ENCODE results near the gene CDK12.
"Not testable (repeated sequence)": the region's sequence is repeated elsewhere in the genome, so short reads cannot be mapped to it uniquely, and the experiment has no call there.

Gene CDK12

DNA sequence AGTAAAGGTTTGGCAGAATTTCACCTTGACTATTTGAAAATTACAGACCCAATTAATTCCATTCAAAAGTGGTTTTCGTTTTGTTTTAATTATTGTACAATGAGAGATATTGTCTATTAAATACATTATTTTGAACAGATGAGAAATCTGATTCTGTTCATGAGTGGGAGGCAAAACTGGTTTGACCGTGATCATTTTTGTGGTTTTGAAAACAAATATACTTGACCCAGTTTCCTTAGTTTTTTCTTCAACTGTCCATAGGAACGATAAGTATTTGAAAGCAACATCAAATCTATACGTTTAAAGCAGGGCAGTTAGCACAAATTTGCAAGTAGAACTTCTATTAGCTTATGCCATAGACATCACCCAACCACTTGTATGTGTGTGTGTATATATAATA, 72.6 kb downstream of the CDK12 start:
- Histone ChIP-seq H3K4me1 (ENCODE audit: control insufficient read depth, insufficient read depth, low read length) (no peaks in the 10 kb centered on the region), H3K36me3 (ENCODE audit: control insufficient read depth, insufficient read depth, low read length) (peaks cover 40% of the 10 kb centered on the region)

DNA sequence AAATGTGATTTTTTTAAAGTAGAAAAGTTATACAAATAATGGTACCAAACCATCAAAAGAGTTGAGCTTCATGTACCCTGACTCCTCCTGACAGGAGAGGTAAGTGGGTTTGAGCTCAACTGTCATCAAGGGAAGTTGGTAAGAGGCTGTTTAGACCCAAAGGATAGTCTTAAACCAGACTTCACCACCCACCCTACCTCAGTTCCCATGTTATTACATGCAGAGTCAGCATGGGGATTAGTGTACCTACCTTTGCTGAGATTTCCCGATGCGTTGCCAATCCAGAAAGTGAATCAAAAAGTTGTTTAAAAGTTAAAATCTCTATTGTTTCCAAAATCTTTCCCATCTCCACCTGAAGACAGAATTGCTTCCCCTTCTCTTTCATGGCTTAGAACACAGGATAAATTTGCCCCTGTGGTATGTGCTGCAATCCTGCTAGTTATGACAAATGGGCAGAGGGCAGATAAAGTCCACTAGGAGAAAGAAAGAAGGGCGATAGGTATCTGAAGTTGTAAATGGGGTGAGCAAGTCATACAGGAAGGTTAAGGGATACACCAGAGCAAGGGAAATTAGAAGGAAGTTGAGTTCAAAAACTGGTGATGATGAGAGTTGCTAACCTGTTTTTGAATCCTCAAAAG, 73.6 kb downstream of the CDK12 start:
- Histone ChIP-seq H3K27me3 (ENCODE audit: control insufficient read depth, insufficient read depth, low read length) (no peaks in the 10 kb centered on the region), H3K27ac (ENCODE audit: low read depth, low read length) (no peak overlapping the region), H3K9me3 (ENCODE audit: control insufficient read depth, insufficient read depth, low read length) (no peaks in the 10 kb centered on the region)

More for the DNA sequence above, 72.6 kb downstream of the CDK12 start:
- H3K9ac ChIP-seq (ENCODE audit: low read depth, low read length): no peak overlapping the region
- no peak overlapping the region for H3K27ac ChIP-seq (ENCODE audit: low read depth, low read length)
- H3K4me3 ChIP-seq (ENCODE audit: low read depth, low read length): no peak overlapping the region
- no peaks in the 10 kb centered on the region for H3K27me3 ChIP-seq (ENCODE audit: control insufficient read depth, insufficient read depth, low read length)
- no peaks in the 10 kb centered on the region for H3K9me3 ChIP-seq (ENCODE audit: control insufficient read depth, insufficient read depth, low read length)

DNA sequence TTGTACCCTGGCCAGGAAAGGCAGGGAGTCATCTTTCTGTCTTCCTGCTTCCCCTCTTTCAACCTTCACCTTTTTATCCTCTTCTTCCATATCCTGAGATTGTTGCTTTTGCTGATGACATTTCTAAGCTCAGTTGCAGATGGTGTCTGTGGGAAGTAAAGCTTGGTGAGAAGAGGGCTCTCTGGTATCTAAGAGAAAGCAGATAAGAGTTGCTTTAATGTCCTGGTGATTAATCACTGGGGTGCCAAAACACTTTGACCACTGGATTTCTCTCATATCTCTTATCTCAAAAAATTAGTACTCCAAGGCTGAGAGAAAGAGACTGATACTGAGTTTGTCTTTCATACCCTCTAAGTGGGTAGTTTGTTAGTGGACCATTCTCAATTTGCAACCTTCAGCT, 75.2 kb downstream of the CDK12 start:
- Histone ChIP-seq H3K27ac (ENCODE audit: low read depth, low read length) (no peak overlapping the region), H3K27me3 (ENCODE audit: control insufficient read depth, insufficient read depth, low read length) (no peaks in the 10 kb centered on the region), H3K9ac (ENCODE audit: low read depth, low read length) (no peak overlapping the region), H3K9me3 (ENCODE audit: control insufficient read depth, insufficient read depth, low read length) (no peaks in the 10 kb centered on the region), H3K4me1 (ENCODE audit: control insufficient read depth, insufficient read depth, low read length) (no peaks in the 10 kb centered on the region), H3K4me3 (ENCODE audit: low read depth, low read length) (no peak overlapping the region), H3K36me3 (ENCODE audit: control insufficient read depth, insufficient read depth, low read length) (peaks cover 14% of the 10 kb centered on the region)

More for the DNA sequence above, 73.6 kb downstream of the CDK12 start:
- Histone ChIP-seq H3K4me3 (ENCODE audit: low read depth, low read length) (no peak overlapping the region), H3K4me1 (ENCODE audit: control insufficient read depth, insufficient read depth, low read length) (no peaks in the 10 kb centered on the region), H3K36me3 (ENCODE audit: control insufficient read depth, insufficient read depth, low read length) (peaks cover 30% of the 10 kb centered on the region), H3K9ac (ENCODE audit: low read depth, low read length) (no peak overlapping the region)

DNA sequence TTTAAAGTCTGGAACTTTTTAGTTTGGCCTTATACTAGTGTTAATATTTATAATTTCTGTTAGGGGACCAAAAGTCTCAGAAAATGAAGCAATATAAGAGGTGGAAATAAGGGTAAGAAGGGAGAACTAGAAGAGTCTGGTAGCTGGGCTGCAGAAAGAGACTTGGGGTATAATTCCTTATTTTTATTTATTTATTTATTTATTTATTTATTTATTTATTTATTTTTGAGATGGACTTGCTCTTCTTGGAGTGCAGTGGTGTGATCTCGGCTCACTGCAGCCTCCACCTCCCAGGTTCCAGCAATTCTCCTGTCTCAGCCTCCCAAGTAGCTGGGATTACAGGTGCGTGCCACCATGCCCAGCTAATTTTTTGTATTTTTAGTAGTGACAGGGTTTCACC, 76.1 kb downstream of the CDK12 start:
- not testable (repeated sequence) for H3K9ac ChIP-seq (ENCODE audit: low read depth, low read length); H3K36me3 ChIP-seq (ENCODE audit: control insufficient read depth, insufficient read depth, low read length)

DNA sequence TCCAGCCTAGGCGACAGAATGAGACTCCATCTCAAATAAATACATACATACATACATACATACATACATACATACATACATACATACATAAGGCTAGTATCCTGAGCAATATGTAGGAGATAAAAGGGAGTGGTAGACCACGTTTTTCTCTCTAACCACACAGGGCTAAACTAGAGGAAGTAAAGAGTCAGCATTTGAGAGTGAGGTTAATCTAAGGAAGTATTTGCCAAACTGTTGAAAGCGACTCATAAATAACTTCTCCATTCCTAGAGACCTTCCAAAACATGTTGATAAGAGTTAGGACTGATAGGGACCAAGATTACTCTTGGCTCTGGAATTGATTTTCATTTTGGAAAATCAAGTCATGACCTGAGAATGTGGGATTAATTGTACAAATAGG, 77.6 kb downstream of the CDK12 start:
- Histone ChIP-seq H3K36me3 (ENCODE audit: control insufficient read depth, insufficient read depth, low read length) (no peaks in the 10 kb centered on the region), H3K4me3 (ENCODE audit: low read depth, low read length) (no peak overlapping the region), H3K4me1 (ENCODE audit: control insufficient read depth, insufficient read depth, low read length) (no peaks in the 10 kb centered on the region), H3K9ac (ENCODE audit: low read depth, low read length) (no peak overlapping the region), H3K27me3 (ENCODE audit: control insufficient read depth, insufficient read depth, low read length) (no peaks in the 10 kb centered on the region), H3K27ac (ENCODE audit: low read depth, low read length) (no peak overlapping the region), H3K9me3 (ENCODE audit: control insufficient read depth, insufficient read depth, low read length) (no peaks in the 10 kb centered on the region)

More for the DNA sequence above, 76.1 kb downstream of the CDK12 start:
- H3K9me3 ChIP-seq (ENCODE audit: control insufficient read depth, insufficient read depth, low read length); H3K27ac ChIP-seq (ENCODE audit: low read depth, low read length); H3K4me1 ChIP-seq (ENCODE audit: control insufficient read depth, insufficient read depth, low read length); H3K27me3 ChIP-seq (ENCODE audit: control insufficient read depth, insufficient read depth, low read length); H3K4me3 ChIP-seq (ENCODE audit: low read depth, low read length): not testable (repeated sequence)

DNA sequence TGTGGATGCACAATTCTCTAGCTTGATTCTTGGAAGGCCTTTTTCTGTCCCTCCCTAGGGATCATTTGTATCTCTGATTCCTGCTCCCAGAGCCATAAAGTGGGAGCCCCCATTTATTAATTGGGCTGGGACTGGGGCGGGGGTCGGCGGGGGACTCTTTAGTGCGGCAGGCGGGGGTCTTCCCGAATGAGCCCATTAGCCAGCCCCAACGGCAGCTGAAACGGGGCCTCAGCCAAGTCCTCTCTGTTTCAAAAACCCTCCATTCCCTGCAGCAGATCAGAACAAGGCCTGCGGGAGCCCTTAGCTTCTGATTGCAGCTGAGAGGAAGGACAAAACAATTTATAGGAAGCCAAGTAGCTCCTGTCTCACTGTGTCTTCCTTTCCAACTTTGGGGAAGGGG, 79.3 kb downstream of the CDK12 start:
- H3K9me3 ChIP-seq (ENCODE audit: control insufficient read depth, insufficient read depth, low read length): no peaks in the 10 kb centered on the region
- no peak overlapping the region for H3K4me3 ChIP-seq (ENCODE audit: low read depth, low read length)
- H3K36me3 ChIP-seq (ENCODE audit: control insufficient read depth, insufficient read depth, low read length): no peaks in the 10 kb centered on the region
- H3K4me1 ChIP-seq (ENCODE audit: control insufficient read depth, insufficient read depth, low read length): no peaks in the 10 kb centered on the region
- H3K9ac ChIP-seq (ENCODE audit: low read depth, low read length): no peak overlapping the region
- no peaks in the 10 kb centered on the region for H3K27me3 ChIP-seq (ENCODE audit: control insufficient read depth, insufficient read depth, low read length)
- H3K27ac ChIP-seq (ENCODE audit: low read depth, low read length): no peak overlapping the region

DNA sequence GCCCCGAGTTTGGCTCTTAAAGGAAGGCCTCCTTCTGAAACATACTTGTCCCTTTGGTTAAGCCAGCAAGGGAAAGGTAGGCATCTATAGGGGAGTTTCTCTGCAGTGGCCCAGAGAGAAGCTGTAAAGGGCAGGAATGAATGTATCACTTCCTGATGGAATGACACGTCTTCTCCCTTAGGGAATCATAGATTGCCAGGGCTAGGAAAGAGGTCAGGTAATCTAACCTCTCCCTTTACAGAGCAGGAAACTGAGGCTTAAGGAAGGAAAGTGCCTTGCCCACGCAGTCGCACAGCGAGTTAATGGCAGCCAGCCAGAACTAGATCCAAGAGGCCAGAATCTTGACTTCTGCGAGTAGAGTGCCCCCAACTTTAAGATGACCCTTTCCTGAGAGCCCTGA, 80.4 kb downstream of the CDK12 start:
- H3K9me3 ChIP-seq (ENCODE audit: control insufficient read depth, insufficient read depth, low read length): no peaks in the 10 kb centered on the region
- no peaks in the 10 kb centered on the region for H3K4me1 ChIP-seq (ENCODE audit: control insufficient read depth, insufficient read depth, low read length)
- no peaks in the 10 kb centered on the region for H3K27me3 ChIP-seq (ENCODE audit: control insufficient read depth, insufficient read depth, low read length)
- H3K9ac ChIP-seq (ENCODE audit: low read depth, low read length): no peak overlapping the region
- no peaks in the 10 kb centered on the region for H3K36me3 ChIP-seq (ENCODE audit: control insufficient read depth, insufficient read depth, low read length)
- no peak overlapping the region for H3K4me3 ChIP-seq (ENCODE audit: low read depth, low read length)
- no peak overlapping the region for H3K27ac ChIP-seq (ENCODE audit: low read depth, low read length)

DNA sequence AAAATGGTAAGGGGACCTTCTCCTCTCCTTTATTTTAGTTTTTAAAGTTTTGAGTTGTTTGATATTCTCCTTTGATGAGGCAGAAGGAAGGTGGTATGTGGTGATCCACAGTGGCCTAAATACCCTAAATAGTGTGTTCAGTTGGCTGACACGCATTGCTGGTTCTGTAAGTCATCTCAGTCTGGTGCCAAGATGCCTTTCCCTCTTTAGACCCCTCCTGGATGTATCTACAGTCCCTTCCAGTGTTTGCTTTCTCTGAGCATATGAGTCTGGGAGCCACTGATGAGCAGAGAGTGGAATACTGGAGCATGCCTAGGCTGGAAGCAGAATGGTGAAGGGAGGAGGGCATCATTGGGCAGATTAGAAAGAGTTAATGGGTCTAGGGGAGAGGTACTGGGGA, 81.9 kb downstream of the CDK12 start:
- no peaks in the 10 kb centered on the region for H3K36me3 ChIP-seq (ENCODE audit: control insufficient read depth, insufficient read depth, low read length)
- H3K9me3 ChIP-seq (ENCODE audit: control insufficient read depth, insufficient read depth, low read length): no peaks in the 10 kb centered on the region
- no peaks in the 10 kb centered on the region for H3K4me1 ChIP-seq (ENCODE audit: control insufficient read depth, insufficient read depth, low read length)
- no peak overlapping the region for H3K27ac ChIP-seq (ENCODE audit: low read depth, low read length)
- no peaks in the 10 kb centered on the region for H3K27me3 ChIP-seq (ENCODE audit: control insufficient read depth, insufficient read depth, low read length)
- no peak overlapping the region for H3K4me3 ChIP-seq (ENCODE audit: low read depth, low read length)
- H3K9ac ChIP-seq (ENCODE audit: low read depth, low read length): no peak overlapping the region

DNA sequence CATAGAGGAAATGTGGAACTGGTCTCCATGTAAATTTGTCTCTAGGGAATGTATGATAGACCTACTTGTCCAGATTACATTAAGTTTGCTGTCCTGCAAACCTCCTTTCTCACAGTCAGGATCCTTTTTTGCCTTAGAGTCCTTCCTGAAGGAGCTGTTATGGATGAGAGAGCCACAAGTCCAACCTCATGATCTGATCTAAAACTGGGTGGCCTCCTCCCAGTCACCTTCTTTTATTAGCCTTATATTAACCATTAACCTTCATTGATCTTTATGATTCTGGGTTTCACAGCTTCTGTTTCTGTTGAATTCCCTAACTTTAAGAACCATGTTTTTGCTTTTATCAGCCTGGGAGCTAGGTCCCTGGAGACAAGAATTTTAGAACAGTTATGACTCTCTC, 82.4 kb downstream of the CDK12 start:
- Histone ChIP-seq H3K36me3 (ENCODE audit: control insufficient read depth, insufficient read depth, low read length) (no peaks in the 10 kb centered on the region), H3K9ac (ENCODE audit: low read depth, low read length) (no peak overlapping the region), H3K27ac (ENCODE audit: low read depth, low read length) (no peak overlapping the region)

DNA sequence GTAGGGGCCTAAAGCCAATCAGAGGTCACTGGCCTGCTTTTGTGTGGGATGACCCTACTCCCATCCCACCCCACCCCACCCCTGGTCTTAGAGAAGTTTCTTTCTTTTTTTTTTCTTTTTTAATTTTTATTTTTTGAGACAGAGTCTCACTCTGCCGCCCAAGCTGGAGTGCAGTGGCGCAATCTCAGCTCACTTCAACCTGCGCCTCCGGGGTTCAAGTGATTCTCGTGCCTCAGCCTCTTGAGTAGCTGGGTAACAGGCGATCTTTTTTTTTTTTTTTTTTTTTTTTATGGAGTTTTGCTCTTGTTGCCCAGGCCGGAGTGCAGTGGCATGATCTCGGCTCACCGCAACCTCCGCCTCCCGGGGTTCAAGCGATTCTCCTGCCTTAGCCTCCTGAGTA, 83.1 kb downstream of the CDK12 start:
- H3K36me3 ChIP-seq (ENCODE audit: control insufficient read depth, insufficient read depth, low read length); H3K9me3 ChIP-seq (ENCODE audit: control insufficient read depth, insufficient read depth, low read length); H3K27me3 ChIP-seq (ENCODE audit: control insufficient read depth, insufficient read depth, low read length); H3K27ac ChIP-seq (ENCODE audit: low read depth, low read length); H3K9ac ChIP-seq (ENCODE audit: low read depth, low read length); H3K4me1 ChIP-seq (ENCODE audit: control insufficient read depth, insufficient read depth, low read length); H3K4me3 ChIP-seq (ENCODE audit: low read depth, low read length): not testable (repeated sequence)

More for the DNA sequence above, 82.4 kb downstream of the CDK12 start:
- no peaks in the 10 kb centered on the region for H3K4me1 ChIP-seq (ENCODE audit: control insufficient read depth, insufficient read depth, low read length)
- no peaks in the 10 kb centered on the region for H3K27me3 ChIP-seq (ENCODE audit: control insufficient read depth, insufficient read depth, low read length)
- no peaks in the 10 kb centered on the region for H3K9me3 ChIP-seq (ENCODE audit: control insufficient read depth, insufficient read depth, low read length)
- H3K4me3 ChIP-seq (ENCODE audit: low read depth, low read length): no peak overlapping the region

DNA sequence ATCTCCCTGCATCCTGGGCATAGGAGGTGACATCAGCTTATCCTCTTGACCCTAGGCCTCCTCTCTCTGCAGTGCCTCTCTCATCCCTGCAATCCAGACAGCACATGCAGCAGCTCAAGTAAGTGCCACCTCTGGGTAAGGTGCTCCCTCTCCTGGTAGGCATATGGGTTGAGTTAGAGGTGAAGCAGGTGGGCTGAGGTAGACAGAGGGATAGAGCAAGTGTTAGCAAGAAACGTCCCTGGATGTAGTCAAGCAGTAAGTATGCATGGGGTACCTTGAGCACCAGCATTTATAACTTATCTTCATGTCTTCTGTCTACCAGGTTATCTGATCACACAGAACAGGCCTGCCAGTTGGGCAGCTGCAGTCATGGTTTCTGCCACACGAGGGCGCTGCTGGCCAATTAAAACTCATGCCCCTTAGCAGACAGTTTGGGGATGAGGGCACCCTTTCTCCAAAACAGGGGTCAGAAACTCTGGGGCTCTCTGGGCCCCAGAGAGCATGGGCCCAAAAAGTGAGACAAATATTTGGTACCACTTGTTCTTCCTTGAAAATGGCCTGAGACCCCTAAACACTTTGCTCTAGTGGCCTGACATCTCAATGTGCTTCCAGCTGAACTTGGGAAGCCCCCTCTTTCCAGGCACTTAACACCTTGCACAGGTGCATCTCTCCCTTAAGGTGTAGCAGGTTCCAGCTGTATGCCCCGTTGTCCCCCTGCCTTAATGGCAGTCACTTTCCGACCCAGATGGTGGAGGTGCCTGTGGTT, 86.6 kb downstream of the CDK12 start:
- no peaks in the 10 kb centered on the region for H3K27me3 ChIP-seq (ENCODE audit: control insufficient read depth, insufficient read depth, low read length)
- H3K9ac ChIP-seq (ENCODE audit: low read depth, low read length): no peak overlapping the region
- no peak overlapping the region for H3K27ac ChIP-seq (ENCODE audit: low read depth, low read length)
- H3K4me1 ChIP-seq (ENCODE audit: control insufficient read depth, insufficient read depth, low read length): no peaks in the 10 kb centered on the region
- H3K9me3 ChIP-seq (ENCODE audit: control insufficient read depth, insufficient read depth, low read length): no peaks in the 10 kb centered on the region
- no peak overlapping the region for H3K4me3 ChIP-seq (ENCODE audit: low read depth, low read length)
- no peaks in the 10 kb centered on the region for H3K36me3 ChIP-seq (ENCODE audit: control insufficient read depth, insufficient read depth, low read length)
